HG03354 (cell line): Measurements from ENCODE around the gene EHHADH.

Source experiments
- ATAC-seq: cut with Tn5 transposase; IDR thresholded peaks from one replicate; pipeline ENCODE4 v1.9.1; 2021; ENCODE audit warnings: mild to moderate bottlenecking; ENCODE audit not compliant: unreplicated experiment, poor library complexity, severe bottlenecking

EHHADH gene

GRCh38 chr3:185253645-185254410, at the start of gene EHHADH:
TSS of gene EHHADH (minus strand) at chr3:185254049. CDS start at chr3:185254022, 27 bp downstream.
- ATAC-seq = peak; percentile 90

GRCh38 chr3:185299918-185300426, 46.1 kb upstream of the EHHADH start:
- ATAC-seq = peak; percentile 91

DNA sequence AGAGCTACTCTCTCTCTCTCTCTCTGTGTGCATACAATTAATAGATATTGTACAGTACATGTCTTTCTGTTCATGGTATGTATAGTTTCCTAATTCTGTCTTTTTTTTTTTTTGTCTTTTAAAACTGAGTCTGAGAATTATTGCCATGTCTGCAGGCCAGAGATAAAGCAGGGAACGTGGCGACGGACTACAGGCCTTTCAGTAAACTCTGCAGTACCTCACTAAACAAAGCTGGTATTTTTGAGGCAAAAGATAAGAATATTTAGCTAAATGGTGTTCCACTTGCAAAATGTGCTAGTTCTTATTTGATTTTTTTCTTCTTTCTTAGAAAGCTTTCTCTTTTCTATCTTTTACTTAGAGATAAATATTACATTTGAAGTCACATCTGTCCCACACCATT, 44.0 kb upstream of the EHHADH start:
- no peak for ATAC-seq

DNA sequence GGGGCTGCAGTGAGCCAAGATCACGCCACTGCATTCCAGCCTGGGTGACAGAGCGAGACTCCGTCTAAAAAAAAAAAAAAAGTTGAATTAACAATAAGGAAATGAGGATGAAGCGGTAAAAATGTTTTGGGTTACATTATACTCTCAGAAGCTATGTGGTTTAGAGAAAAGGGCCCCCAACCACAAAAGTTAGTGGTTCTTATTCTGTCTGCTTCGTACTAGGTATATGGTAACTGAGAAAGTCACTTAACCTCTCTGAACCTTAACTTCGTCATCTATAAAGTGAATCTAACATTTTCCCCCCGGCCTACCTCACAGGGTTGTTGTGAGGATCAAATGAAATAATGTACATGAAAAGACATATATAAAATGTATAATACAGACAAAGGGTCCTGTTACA, 38.4 kb upstream of the EHHADH start:
- no peak for ATAC-seq

DNA sequence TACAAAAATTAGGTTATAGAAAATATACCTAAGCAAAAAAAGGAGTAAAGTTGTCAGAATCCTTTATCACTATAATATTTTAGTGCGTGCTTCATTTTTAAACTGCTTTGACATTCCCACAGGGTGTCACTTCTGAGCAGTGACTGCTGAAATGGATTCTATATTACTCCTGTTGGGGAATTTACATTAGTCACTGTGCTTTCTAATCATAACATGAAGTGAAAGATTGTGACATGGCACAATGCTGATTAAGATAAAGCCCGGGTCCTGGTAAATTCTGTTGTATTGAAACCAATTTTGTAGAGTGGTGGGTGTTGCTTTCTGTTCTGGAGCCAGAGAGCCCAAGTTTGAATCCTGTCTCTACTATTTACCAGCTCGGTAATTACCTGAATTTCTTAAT, 36.4 kb upstream of the EHHADH start:
- ATAC-seq = no peak

GRCh38 chr3:185283374-185283935, 29.6 kb upstream of the EHHADH start:
- no peak for ATAC-seq

GRCh38 chr3:185282696-185283373, 29.0 kb upstream of the EHHADH start:
- peak; percentile 100 for ATAC-seq

- no peak for ATAC-seq
Measured at GRCh38 chr3:185280572-185281365, 26.9 kb upstream of the EHHADH start.

GRCh38 chr3:185279587-185280138, 25.8 kb upstream of the EHHADH start:
- no peak for ATAC-seq

DNA sequence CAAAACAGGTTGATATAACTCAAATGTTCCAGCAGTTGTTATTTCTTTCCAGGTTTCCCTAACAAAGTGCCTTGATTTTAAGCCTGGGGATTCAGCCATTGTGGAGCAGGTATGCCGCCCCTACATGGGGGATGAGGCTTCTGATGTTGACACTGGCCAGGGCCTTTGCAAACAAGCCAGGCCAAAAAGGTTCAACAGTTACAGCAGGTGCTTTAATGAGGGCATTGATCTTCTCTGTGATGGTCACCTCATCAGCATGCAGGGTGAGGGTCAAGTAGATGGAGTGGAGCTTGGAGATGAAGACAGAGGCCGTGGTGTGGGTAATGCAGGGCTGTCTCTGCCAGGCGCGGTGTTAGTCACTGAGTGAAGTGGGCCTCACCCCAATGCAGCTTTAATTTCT, 22.6 kb upstream of the EHHADH start:
- no peak for ATAC-seq

GRCh38 chr3:185272033-185272432, 18.2 kb upstream of the EHHADH start:
- ATAC-seq = no peak

DNA sequence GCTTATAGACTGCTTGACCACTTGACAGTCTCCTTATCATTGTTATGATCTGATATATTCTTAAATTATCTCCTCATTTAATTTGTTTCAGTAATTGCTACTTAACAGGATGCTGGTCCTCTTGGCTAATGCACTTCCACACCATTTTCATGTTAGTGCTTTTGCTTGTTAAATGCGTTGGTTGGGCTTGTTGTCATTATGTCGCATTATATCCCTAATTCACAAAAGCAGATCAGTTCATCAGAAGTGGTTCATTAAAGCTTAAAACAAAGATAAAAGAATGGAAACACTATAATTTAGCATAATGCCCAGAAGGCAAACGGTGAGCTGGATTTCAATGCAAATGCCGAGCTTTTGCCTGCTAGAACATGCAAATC, 17.1 kb upstream of the EHHADH start:
- no peak for ATAC-seq

DNA sequence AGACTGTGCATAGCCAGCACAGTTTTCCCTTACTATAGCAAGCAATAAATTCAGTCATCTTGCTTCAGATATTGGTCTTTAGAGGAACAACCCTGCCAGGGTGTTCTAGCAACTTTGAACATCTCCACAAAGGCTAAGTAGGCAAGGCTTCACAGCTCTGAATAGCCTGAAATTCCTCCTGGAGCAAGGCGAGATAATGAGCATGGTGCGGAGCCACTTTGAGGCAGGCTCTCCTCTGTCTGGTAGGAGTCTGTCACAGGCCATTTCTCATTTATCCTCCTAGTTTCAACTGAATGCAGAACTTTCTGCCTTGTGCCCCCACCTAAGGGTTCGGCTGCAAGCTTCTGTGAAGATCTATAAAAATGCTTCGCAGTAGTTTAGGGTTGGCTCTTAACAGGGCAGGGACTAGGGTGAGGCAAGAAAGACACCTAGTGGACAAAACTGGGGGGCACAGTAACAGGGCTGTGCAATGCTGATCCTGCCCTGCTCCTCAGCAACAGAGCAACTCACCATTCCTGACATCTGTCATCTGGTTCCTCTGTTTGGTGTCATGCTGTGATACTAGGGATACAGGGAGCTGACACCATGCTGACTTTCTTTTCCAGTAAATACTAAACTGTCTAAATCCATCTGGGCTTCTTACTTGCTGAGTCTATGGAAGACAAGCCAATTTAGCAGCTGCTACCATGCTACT, 16.6 kb upstream of the EHHADH start:
- peak; percentile 63 for ATAC-seq

GRCh38 chr3:185268194-185268962, 14.5 kb upstream of the EHHADH start:
- no peak for ATAC-seq

DNA sequence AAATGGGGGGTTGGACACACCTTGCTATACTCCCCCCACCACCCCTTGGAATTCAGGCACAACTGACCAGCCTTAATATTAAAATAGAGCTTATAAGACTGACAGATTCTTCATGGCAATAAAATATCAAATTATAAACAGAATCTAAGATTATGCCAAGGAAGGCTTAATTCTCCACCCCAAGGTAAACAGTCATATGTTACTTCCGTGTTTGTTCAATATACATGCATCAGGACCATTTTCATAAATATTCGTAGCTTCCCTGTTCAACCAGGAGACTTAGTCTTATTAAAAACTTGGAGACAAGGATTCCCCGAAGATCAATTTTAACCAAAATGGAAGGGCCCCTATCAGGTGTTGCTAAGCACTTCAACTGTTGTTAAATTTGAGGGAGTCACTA, 13.3 kb upstream of the EHHADH start:
- ATAC-seq = no peak

DNA sequence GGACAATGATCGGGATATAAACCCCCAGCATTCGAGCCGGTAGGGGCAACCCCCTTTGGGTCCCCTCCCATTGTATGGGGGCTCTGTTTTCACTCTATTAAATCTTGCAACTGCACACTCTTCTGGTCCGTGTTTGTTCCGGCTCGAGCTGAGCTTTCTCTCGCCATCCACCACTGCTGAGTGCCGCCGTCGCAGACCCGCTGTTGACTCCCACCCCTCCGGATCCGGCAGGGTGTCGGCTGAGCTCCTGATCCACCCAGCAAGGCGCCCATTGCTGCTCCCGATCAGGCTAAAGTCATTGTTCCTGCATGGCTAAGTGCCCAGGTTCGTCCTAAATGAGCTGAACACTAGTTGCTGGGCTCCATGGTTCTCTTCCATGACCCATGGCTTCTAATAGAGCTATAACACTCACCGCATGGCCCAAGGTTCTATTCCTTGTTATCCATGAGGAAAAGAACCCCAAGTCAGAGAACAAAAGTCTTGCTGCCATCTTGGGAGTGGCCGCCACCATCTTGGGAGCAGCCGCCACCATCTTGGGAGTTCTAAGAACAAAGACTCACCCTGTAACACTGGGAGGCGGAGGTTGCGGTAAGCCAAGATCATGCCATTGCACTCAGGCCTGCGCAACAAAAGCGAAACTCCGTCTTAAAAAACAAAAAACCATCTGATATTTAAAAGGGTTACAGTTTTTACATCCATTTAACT, 11.2 kb upstream of the EHHADH start:
- no peak for ATAC-seq

- ATAC-seq = no peak
Measured at GRCh38 chr3:185263423-185263822, 9.6 kb upstream of the EHHADH start.

DNA sequence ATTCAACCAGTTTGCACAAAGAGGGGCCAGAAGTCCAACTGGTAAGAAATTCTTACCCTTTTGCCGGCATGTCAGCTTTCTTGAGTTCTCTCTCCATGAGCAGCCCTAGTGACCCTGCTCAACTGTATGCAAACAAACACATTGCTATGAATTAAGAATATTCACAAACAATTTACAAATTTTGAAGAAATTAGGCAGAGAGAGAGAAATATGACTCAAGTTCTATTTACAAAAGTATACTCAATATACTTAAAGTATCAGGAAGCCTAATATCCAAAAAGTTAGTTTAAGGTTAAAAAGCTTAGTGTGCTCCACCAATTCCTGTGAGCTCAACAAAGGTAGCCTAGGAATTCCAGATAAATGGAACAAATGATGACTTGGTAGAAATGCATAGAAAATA, 3.5 kb upstream of the EHHADH start:
- no peak for ATAC-seq
